ENCODE data around the gene PLXNB2.

GRCh38 chr22:50303515-50303847, 4.0 kb downstream of the PLXNB2 start:
- TF ChIP-seq CTCF (IDR thresholded peaks at IDR 0.05) (no peak), POLR2AphosphoS5 (IDR thresholded peaks at IDR 0.05; ENCODE audit: insufficient read depth in 1 of 2, low read depth in 1 of 2) (no peak), POLR2A (IDR thresholded peaks at IDR 0.05) (no peak)

Data from vagina (tissue), 2 donors.